ENCODE results near the gene SNTN.

- no peak for TF ChIP-seq CTCF (IDR thresholded peaks at IDR 0.05; ENCODE audit: borderline replicate concordance, extremely low read depth, low read length, poor library complexity, severe bottlenecking)
- TF ChIP-seq EZH2 (IDR thresholded peaks at IDR 0.05; ENCODE audit: borderline replicate concordance, low read depth, low read length, severe bottlenecking) = no peak
Measured at GRCh38 chr3:63670544-63670943, 18.1 kb downstream of the SNTN start.
